GM21526 (cell line): ENCODE measurements around the gene HIVEP3.

Experiments used
- ATAC-seq: cut with Tn5 transposase; IDR thresholded peaks from one replicate; pipeline ENCODE4 v1.9.1; 2021; ENCODE audit warnings: moderate library complexity; ENCODE audit not compliant: unreplicated experiment, low FRiP score

Gene HIVEP3

DNA sequence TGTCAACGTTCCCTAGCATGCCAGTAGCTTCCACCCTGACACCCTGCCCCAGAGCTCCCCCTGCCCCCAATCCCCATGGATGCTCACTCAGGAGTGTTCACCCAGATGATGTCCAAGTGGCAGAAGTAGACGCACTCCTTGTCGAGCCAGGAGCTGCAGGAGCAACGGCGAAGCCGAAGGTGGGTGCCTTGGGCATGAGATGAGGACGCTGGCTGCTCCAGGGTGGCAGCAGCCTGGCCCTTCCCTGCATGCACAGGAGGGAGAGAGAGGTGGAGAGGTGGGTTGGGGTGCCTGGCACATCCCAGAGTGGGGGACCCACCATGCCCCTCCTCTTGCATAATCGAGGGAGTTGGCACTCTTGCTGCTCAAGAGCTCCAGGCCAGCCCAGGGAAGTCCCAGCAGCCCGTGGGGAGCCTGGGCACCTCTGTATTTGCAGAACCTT, 434.7 kb downstream of the HIVEP3 start:
- ATAC-seq = no peak

GRCh38 chr1:41483001-41483850, 435.5 kb downstream of the HIVEP3 start:
- no peak for ATAC-seq

DNA sequence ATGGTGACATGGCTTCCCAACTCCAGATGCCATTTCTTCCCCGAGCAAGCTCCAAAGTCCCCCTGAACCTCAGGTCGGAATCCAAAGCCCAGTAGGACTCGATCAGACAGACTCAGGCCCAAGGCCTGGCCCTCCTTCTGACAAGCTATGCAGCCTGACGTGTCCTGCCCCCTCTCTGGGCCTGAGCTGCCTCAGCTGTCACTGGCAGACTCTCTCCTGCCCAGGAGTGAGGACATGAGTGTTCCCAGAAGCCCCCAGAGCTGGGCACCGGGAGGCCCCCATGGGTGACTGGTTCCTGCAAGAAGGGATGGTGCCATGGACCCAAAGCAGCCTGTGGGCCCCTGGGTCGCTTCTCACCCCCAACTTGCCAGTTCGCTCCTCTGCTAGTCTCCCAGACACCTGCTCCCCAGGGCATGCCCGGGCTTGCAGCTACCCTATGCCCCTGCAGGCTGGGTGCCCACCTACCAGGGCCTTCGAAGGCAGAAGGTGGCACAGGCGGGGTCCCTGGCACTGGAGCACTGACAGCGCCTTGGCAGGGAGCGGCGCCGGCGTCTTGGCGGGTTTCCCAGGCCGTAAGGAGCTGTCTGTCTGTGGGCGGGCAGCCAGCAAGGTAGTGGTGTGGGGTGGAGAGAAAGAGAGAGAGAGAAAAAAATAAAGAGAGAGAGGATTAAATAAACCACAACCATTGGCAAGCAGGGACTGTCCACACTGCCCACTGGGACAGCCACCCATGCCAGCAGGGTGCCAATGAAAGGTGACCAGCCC, 436.5 kb downstream of the HIVEP3 start:
- no peak for ATAC-seq

DNA sequence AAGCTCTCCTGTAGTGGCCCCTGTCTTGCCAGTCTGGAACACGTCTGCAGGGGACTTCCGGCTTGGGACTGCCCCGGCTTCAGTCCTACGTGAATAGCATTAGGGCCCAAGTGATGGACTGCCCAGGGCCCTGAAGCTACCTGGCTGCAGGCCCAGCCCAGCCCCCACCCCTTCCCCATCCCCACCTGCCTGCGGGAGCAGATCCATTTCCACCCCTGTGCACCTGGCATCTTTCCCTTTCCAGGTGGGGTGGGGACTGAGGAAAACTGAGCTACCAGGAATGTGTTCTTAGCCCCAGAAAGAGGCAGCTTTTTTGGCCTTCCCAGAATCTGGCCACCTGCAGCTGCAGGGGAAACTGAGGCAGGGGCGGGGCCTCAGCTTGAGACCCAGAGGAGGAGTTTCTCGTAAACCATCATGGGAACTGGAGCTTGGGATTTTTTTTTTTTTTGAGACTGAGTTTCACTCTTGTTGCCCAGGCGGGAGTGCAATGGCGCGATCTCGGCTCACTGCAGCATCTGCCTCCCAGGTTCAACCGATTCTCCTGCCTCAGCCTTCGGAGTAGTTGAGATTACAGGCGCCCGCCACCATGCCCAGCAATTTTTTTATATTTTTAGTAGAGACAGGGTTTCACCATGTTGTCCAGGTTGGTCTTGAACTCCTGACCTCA, 437.5 kb downstream of the HIVEP3 start:
- ATAC-seq = no peak

DNA sequence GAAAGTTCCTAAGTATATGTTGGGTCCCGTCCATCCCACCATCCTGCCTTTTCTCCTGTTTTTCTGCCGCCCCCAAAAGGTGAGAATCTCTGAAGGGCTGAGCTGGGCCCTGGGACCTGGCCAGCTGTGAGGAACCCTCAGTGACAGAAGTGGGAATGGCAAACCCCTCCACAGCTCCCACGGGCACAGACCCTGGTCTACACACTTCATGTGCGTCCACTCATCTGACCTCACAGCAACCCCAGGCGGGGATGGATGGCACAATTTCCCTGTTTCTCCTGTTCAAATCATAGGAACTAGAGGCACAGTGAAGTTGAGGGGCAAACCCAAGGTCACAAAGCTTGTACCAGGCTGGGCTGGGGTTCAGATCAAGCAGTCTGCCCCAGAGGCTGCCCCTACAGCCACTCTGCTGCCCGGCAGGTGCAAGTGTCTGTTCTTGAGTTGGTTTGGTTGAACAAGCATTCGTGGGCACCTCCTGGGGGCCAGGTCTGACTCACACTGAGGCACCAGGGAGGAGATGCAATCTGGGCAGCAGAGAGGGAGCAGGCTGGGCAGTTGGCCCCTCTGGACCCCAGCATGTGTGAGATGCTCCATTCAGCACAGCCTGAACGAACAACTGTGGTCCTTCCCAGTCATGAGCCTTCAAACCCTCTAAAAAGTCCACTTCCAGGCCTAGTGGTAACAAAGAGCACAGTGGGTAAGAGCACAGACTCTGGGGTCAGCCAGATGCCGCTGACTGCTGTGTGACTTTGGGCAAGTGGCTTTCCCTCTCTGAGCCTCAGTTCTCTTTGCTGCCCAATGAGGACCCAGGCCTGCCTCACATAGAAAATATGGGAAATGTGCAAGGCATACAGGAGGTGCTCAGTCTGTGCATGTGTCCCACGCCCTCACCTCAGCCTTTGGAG, 438.3 kb downstream of the HIVEP3 start:
- no peak for ATAC-seq

GRCh38 chr1:41479808-41480160, 438.9 kb downstream of the HIVEP3 start:
- no peak for ATAC-seq

DNA sequence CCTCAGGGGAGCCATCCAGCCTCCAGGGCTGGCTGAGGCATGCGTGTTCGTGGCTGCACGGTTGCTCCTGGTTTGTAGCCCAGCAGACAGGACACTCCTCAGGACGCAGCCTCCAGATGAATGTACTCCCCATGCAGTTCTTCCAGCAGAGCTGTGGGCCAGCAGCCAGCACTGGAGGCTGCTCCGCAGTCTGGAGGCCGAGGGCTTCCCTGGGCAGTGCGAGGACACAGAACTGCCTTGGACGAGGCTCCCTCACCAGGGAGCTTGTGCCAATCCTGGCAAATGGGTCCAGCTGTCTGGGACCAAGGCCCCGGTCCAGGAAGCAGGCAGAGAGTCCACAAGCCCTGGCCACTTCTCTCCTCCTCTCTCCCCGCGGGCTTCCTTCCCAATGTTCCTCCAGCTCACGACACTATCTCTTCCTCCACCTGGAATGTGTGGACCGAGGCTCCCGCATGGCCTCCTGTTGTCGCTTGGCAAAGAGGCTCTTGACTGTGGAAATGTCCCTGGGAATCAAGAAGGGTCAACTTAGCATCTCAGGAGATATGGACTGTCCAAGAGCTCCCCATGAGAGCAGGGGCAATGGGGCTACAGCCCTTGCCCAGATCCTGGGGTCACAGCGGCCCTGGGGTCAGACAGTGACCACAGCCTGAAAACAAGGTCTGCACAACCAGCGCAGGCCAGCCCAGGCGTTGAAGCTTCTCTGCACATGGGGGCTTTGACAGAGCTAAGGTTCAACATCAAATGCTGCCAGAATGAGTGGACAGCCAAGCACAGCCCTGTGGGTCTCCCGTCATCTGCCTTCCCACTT, 439.5 kb downstream of the HIVEP3 start:
- ATAC-seq = no peak

DNA sequence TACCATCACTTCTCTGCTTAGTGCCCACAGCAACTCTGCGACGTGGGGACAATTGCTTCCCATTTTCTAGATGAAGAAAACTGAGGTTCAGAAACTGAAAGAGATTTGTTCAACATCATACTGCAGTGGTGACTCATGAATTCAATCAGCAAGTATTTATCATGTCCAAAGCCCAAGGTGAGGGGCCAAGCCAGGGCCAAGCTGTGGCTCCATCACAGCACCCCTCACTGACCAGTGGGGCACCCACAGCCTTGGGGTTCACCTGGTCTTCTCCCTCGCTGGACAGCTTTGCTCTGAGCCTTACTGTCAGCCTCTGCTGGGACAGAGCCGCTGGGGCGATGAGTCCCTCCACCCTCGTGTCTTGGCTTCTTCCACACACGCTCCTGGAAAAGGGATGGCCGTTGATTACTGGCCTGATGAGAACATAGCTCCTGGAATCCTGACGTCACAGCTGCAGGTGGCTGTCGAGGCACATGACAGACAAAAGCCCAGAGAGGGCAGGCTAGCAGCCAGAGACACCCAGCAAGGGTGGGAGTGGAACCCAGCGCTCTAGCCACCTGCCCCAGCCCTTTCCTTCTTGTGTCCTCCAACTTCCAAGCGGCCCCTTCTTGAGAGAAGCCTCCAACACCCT, 440.5 kb downstream of the HIVEP3 start:
- no peak for ATAC-seq

DNA sequence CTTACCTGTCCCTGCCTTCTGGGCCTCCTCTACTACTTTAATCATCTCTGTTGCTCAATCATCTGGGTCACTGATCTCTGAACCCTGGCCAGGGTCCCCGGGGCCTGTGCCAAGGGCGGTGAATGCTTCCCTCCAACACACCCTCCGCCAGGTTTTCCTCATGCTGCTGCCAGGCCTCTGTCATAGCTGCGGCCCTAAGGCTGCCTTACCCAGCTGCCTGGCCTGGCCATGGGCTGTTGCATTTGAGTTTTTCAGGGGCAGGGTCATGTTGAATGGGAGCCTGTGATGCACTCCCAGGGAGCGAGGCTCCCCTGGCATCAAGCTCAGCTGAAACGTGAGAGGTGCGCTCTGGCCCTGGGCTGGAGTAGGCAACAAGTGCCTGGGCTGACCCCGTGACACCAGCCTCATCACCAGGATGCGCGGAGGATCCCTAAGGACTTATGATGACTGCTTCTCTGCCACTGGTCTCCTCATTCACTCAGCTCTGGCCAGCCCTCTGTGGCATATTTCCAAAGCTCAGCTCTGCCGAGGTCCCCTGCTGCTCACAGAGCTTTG, 441.8 kb downstream of the HIVEP3 start:
- ATAC-seq = no peak

- no peak for ATAC-seq
Measured at GRCh38 chr1:41475859-41476567, 442.7 kb downstream of the HIVEP3 start.

DNA sequence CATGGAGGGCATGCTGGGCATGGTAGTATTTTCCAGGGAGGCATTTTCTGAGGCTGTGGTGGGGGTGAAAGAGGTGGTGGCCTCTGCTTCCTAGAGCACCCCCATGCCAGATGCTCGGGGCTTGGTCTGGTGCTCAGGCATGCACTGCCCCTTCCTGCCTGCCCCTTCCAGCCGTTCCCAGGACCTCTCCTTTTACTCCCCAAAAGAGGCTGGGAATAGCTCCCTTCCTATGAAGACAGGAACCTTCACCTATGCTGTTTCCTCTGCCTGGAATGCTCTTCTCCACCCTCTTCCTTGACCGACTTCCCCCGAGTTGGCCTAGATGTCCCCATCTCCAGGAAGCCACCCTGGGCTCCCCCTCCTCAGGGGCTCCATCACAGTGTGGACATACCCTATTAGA, 443.4 kb downstream of the HIVEP3 start:
- ATAC-seq = no peak

GRCh38 chr1:41474490-41475271, 444.0 kb downstream of the HIVEP3 start:
- ATAC-seq = no peak

DNA sequence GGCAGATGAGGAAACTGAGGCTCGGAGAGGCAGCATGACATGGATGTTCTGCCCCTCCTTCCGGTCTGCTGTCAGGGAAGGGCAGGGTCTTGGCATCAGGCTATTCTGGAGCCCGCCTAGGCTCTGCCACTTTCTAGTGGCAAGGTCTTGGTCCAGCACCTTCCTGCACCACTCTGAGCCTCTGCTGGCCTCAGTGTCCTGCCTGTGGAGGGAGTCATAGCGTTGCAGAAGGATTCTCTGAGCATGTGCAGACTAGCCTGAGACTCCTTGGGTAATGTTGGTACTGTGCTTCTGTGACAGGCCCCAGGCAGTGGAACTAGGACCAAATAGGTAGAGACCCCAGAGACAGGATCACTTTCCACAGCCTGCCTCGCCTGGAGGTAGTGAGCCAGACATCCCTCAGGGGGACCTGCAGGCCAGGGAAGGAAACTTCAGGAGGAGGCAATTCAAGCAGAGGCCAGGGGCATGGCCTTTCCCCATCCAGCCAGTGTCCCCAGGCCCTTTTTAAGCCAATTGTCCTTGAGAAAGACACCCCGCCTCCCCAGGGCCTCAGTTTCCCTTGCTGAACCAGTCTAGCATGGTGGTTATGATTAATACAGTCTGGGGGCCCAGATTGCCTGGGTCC, 444.9 kb downstream of the HIVEP3 start:
- ATAC-seq = no peak

DNA sequence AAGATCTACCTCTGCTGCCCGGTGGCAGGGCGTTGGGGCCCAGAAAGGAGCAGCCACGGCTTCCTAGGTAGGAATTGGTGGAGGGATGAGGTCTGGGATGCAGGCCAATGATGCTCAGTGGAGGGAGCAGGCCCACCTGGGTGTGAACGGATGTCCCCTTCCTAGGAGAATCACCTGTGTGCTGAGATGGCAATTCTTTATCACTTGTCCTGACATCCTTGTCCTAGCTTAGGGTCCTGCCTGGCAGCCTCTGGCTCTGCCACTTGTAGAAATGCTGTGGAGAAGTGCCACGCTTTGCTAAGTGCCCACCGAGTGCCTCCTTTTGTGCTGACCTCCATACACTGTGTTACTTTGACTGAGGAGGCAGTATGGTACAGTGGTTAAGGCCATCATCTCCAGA, 447.1 kb downstream of the HIVEP3 start:
- ATAC-seq = no peak

- no peak for ATAC-seq
Measured at GRCh38 chr1:41469706-41470105, 449.0 kb downstream of the HIVEP3 start.

DNA sequence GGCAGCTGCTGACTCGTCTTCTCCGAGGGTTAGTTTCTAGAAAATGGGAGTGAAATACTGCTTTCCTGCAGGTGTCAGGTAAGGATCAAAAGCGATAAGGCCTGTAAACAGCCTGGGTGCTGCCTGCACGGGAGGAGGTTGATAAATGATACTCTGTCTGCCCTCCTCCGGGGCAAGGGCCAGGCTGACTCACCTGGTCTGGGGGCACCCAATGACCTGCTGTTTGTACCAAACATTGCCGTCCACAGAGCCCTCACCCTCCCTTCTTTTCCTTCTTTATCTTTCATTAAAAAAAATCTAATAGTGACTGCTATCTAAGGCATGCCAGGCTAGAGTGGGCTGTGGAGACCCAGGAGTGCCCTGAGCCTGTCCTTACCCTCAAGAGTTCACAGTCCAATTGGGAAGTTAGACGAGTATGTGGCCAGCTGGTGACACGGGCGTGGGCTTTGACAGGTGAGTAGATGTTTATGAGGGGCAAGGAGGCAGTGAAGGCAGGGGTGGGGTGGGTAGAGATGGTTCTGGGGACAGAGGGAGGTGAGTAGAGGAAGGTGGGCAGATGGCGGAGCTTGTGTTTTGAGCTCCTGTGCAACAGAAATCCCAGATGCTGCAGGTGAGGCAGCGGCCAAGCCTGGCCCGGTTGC, 450.5 kb downstream of the HIVEP3 start:
- no peak for ATAC-seq
